ENCODE measurements around the gene DDB1. TPM values are rescaled to one million over a fixed set of nuclear protein-coding genes. Genes with fewer than 3 reads are reported as not detected.
A peak's percentile ranks its signal among the peaks of the same experiment; 100 is the strongest.

Gene DDB1
- total and polyA plus RNA-seq, 2 of the 13 experiments (the other 11 are each of a cell fraction or from before 2014, with no cell fraction given): 217 to 266 TPM

- TF ChIP-seq HNF1A (IDR thresholded peaks at IDR 0.05; ENCODE audit: low read depth): no peak
- peak; percentile 25; the same call in 1 of the 2 replicates for TF ChIP-seq HNF1A (CRISPR knock-in tag; IDR thresholded peaks at IDR 0.05; ENCODE audit: borderline replicate concordance)
- TF ChIP-seq PRMT3 (CRISPR knock-in tag; IDR thresholded peaks at IDR 0.05; ENCODE audit: borderline replicate concordance, low read depth): no peak
- TF ChIP-seq HDAC1 (CRISPR knock-in tag; IDR thresholded peaks at IDR 0.05): no peak; the same call in 1 of the 2 replicates
- TF ChIP-seq ZBTB3 (CRISPR knock-in tag; IDR thresholded peaks at IDR 0.05; ENCODE audit: borderline replicate concordance, low read depth): peak; percentile 21; the same call in 1 of the 2 replicates
- no peak; the same call in 1 of the 2 replicates for TF ChIP-seq ELF1 (CRISPR knock-in tag; IDR thresholded peaks at IDR 0.05)
- TF ChIP-seq SPEN (CRISPR knock-in tag; IDR thresholded peaks at IDR 0.05; ENCODE audit: low read depth): peak; percentile 66
- no peak for TF ChIP-seq ZNF552 (CRISPR knock-in tag; IDR thresholded peaks at IDR 0.05; ENCODE audit: borderline replicate concordance)
- no peak for TF ChIP-seq PPARG (CRISPR knock-in tag; conservative IDR thresholded peaks at IDR 0.05)
- TF ChIP-seq RBM39 (IDR thresholded peaks at IDR 0.05; ENCODE audit: low read depth, low read length, poor library complexity, severe bottlenecking): no peak
- TF ChIP-seq ZFP1 (CRISPR knock-in tag; IDR thresholded peaks at IDR 0.05): no peak
- TF ChIP-seq ZNF333 (CRISPR knock-in tag; IDR thresholded peaks at IDR 0.05; ENCODE audit: borderline replicate concordance): 0 out of 2 replicates have a peak, but pooled peaks have one; percentile 30
- no peak for TF ChIP-seq ZNF337 (CRISPR knock-in tag; IDR thresholded peaks at IDR 0.05; ENCODE audit: borderline replicate concordance, low read depth)
- no peak for TF ChIP-seq ARNT (IDR thresholded peaks at IDR 0.05)
- no peak for TF ChIP-seq TOPORS (CRISPR knock-in tag; IDR thresholded peaks at IDR 0.05)
- no peak for TF ChIP-seq MBD4 (IDR thresholded peaks at IDR 0.05; ENCODE audit: borderline replicate concordance, low read length)
- TF ChIP-seq ZNF776 (CRISPR knock-in tag; IDR thresholded peaks at IDR 0.05): no peak; the same call in 1 of the 2 replicates
- no peak for TF ChIP-seq DMTF1 (CRISPR knock-in tag; IDR thresholded peaks at IDR 0.05)
- no peak for TF ChIP-seq GPN1 (CRISPR knock-in tag; IDR thresholded peaks at IDR 0.05; ENCODE audit: borderline replicate concordance)
- TF ChIP-seq FOXA1 (IDR thresholded peaks at IDR 0.05): no peak
- no peak for TF ChIP-seq FOXA1 (CRISPR knock-in tag; IDR thresholded peaks at IDR 0.05)
- TF ChIP-seq KAT2B (IDR thresholded peaks at IDR 0.05; ENCODE audit: borderline replicate concordance, low read depth, low read length): no peak
- TF ChIP-seq ZNF282 (IDR thresholded peaks at IDR 0.05; ENCODE audit: partially characterized antibody): no peak
- no peak for TF ChIP-seq PCBP1 (IDR thresholded peaks at IDR 0.05; ENCODE audit: borderline replicate concordance, low read depth, low read length)
- no peak for TF ChIP-seq TRIM24 (CRISPR knock-in tag; IDR thresholded peaks at IDR 0.05)
These were observed 38.8 kb downstream of the DDB1 start (continued) for GRCh38 chr11:61293867-61294716.
